K562 (cell line): ENCODE measurements around the gene ASRGL1. TPM values are rescaled to one million over a fixed set of nuclear protein-coding genes. Genes with fewer than 3 reads are reported as not detected.

Experiments
- ATAC-seq: fragments of 200-7000 bp; cut with Tn5 transposase; 3 replicates; pipeline ENCODE4 v1.9.1; 2020; ENCODE audit warnings: moderate library complexity
- Bru-seq: library from RNA; stranded (reverse); fragments of 400-500 nt; gene quantifications from one replicate; lab custom pipeline; 2021; lab: Mats Ljungman, UMichigan
- BruChase-seq, 2 experiments: library from RNA; stranded (reverse); fragments of 400-500 nt; gene quantifications; one replicate each; lab custom pipeline; 2021; lab: Mats Ljungman, UMichigan
- BruUV-seq: library from RNA; stranded (reverse); fragments of 400-500 nt; replicated peaks from 2 replicates; lab custom pipeline; 2021; lab: Mats Ljungman, UMichigan
- CTCF ChIA-PET: fragments of 300-600 bp; formaldehyde crosslinking; extraction: SDS; loops from one replicate; lab custom pipeline; 2021; ENCODE audit warnings: low intra/inter-chr PET ratio; lab: Yijun Ruan, JAX
- POLR2A ChIA-PET: fragments of 300-600, 350-650 bp; sonication (Branson Sonifier 250); formaldehyde crosslinking; extraction: SDS; loops from one replicate; lab custom pipeline; 2021; ENCODE audit warnings: antibody characterized with exemption, inconsistent platforms; lab: Yijun Ruan, JAX
- DNase-seq, 4 experiments: peaks; one replicate each; pipeline versions ENCODE4 v3.0.0 to v3.0.0-alpha.2; 2011 to 2018; ENCODE audit warnings: low spot score in 3 of 4, mixed read lengths in 3 of 4; ENCODE audit errors: extremely low read depth in 1 of 4
- FAIRE-seq: peaks from 2 replicates; lab custom pipeline; 2011; peaks lifted over from hg19 to GRCh38; lab: Jason Lieb, UNC
- H2AFZ ChIP-seq: 2 replicates; pipeline ENCODE4 v1.6.0; 2011; ENCODE audit warnings: low read depth, low read length, control low read depth, inconsistent platforms
- H3K27ac ChIP-seq: fragments of 200-600 bp; 3 replicates; pipeline ENCODE4 v1.8.0; 2011; ENCODE audit warnings: low read depth, mild to moderate bottlenecking, control low read depth, inconsistent platforms, low read length, moderate library complexity, mixed read lengths; ENCODE audit errors: extremely low read depth
- H3K27me3 ChIP-seq, 2 experiments: fragments of 300-600 bp in 1 of 2; 2 replicates in 1 of 2; 3 replicates in 1 of 2; pipeline versions ENCODE4 v1.6.0 to v1.8.0; 2011; ENCODE audit warnings: inconsistent platforms in 2 of 2, low read length in 2 of 2, mild to moderate bottlenecking in 1 of 2, mixed read lengths in 1 of 2, moderate library complexity in 1 of 2; ENCODE audit not compliant: control insufficient read depth in 2 of 2, insufficient read depth in 2 of 2
- H3K36me3 ChIP-seq: fragments of 300-600 bp; 3 replicates; pipeline ENCODE4 v1.8.0; 2011; ENCODE audit warnings: mild to moderate bottlenecking, low read length, inconsistent platforms; ENCODE audit not compliant: control insufficient read depth, insufficient read depth
- H3K4me1 ChIP-seq, 2 experiments: fragments of 200-600 bp in 1 of 2; replicated peaks in 1 of 2; 2 replicates in 1 of 2; 3 replicates in 1 of 2; pipeline versions ENCODE4 v1.5.1 to v1.8.0; 2011; ENCODE audit warnings: inconsistent platforms in 2 of 2, low read length in 2 of 2, mild to moderate bottlenecking in 1 of 2, mixed read lengths in 1 of 2, moderate library complexity in 1 of 2; ENCODE audit not compliant: control insufficient read depth in 2 of 2, insufficient read depth in 2 of 2
- H3K4me2 ChIP-seq: 2 replicates; pipeline ENCODE4 v1.6.1; 2011; ENCODE audit warnings: low read length, control low read depth, inconsistent platforms, mixed read lengths; ENCODE audit not compliant: insufficient read depth
- H3K4me3 ChIP-seq: fragments of 200-600 bp; sonication (generic), shearing (Covaris generic); 2 replicates; pipeline ENCODE4 v1.5.1; 2016; ENCODE audit warnings: control low read depth, inconsistent platforms
- H3K79me2 ChIP-seq: fragments of 200-600 bp; 3 replicates; pipeline ENCODE4 v1.8.0; 2011; ENCODE audit warnings: low read length, inconsistent platforms; ENCODE audit not compliant: control insufficient read depth, insufficient read depth
- H3K9ac ChIP-seq, 2 experiments: 2 replicates each; pipeline versions ENCODE4 v1.6.0 to v1.6.1; 2011; ENCODE audit warnings: low read depth in 2 of 2, low read length in 2 of 2, control low read depth in 1 of 2, inconsistent platforms in 1 of 2, mild to moderate bottlenecking in 1 of 2, mixed read lengths in 1 of 2; ENCODE audit not compliant: insufficient read depth in 1 of 2
- H3K9me1 ChIP-seq: one replicate; pipeline ENCODE4 v1.6.0; 2011; ENCODE audit warnings: inconsistent platforms, mild to moderate bottlenecking, low read length, moderate library complexity; ENCODE audit not compliant: control insufficient read depth, insufficient read depth
- H3K9me3 ChIP-seq: replicated peaks from 2 replicates; pipeline ENCODE4 v1.5.1; 2011; ENCODE audit warnings: low read depth, low read length, inconsistent platforms; ENCODE audit not compliant: control insufficient read depth, insufficient read depth
- H4K20me1 ChIP-seq: replicated peaks from 2 replicates; pipeline ENCODE4 v1.6.1; 2011; ENCODE audit warnings: low read length, inconsistent platforms, mixed read lengths; ENCODE audit not compliant: control insufficient read depth, insufficient read depth
- ATF6 ChIP-seq: sonication (generic); formaldehyde crosslinking; IDR thresholded peaks from 2 replicates; pipeline ENCODE4 v1.4.0; 2020; ENCODE audit warnings: mild to moderate bottlenecking, missing genetic modification reagents
- BHLHE40 ChIP-seq: IDR thresholded peaks from 2 replicates; pipeline ENCODE4 v1.6.1; 2011; ENCODE audit warnings: low read length, improper control_type of control experiment
- BRF1 ChIP-seq: IDR thresholded peaks from 3 replicates; pipeline ENCODE4 v1.6.1; 2011; ENCODE audit warnings: borderline replicate concordance, mild to moderate bottlenecking; ENCODE audit not compliant: insufficient read length; ENCODE audit errors: extremely low read depth
- MAFK ChIP-seq: IDR thresholded peaks from 2 replicates; pipeline ENCODE4 v1.6.1; 2011; ENCODE audit warnings: low read length, improper control_type of control experiment
- POLR2A ChIP-seq: fragments of 450-650 bp; conservative IDR thresholded peaks from 2 replicates; pipeline ENCODE4 v1.6.1; 2016
- RBFOX2 ChIP-seq: fragments of 200-400 bp; formaldehyde crosslinking; IDR thresholded peaks from 2 replicates; pipeline ENCODE4 v1.6.1; 2017; ENCODE audit warnings: low read depth, mild to moderate bottlenecking, low read length, moderate library complexity
- SUPT5H ChIP-seq: fragments of 450-650 bp; IDR thresholded peaks from 2 replicates; pipeline ENCODE4 v1.6.1; 2016
- TCF3 ChIP-seq: sonication (generic); formaldehyde crosslinking; IDR thresholded peaks from 2 replicates; pipeline ENCODE4 v1.4.0; 2020; ENCODE audit warnings: mild to moderate bottlenecking, missing genetic modification reagents
- TRIM24 ChIP-seq, 2 experiments: fragments of 450-650 bp; IDR thresholded peaks; 2 replicates each; pipeline ENCODE4 v1.6.1; 2016
- ZFP30 ChIP-seq: fragments of 250-450 bp; sonication (Bioruptor Pico); IDR thresholded peaks from 2 replicates; pipeline ENCODE4 v1.8.0; 2022; ENCODE audit warnings: moderate library complexity, mild to moderate bottlenecking, inconsistent platforms, borderline replicate concordance
- ZNF699 ChIP-seq: fragments of 250-450 bp; sonication (Bioruptor Pico); IDR thresholded peaks from 2 replicates; pipeline ENCODE4 v1.8.0; 2021; ENCODE audit warnings: mild to moderate bottlenecking, moderate library complexity; ENCODE audit not compliant: insufficient replicate concordance
- WGBS: fragments of 100-300 bp; shearing (Covaris generic); methylation state at CpG from one replicate; pipeline ENCODE4 v1.1.6; 2016; ENCODE audit warnings: low coverage, mixed read lengths; ENCODE audit not compliant: insufficient coverage; ENCODE audit errors: missing lambda C conversion rate; 5-methylcytosine and 5-hydroxymethylcytosine counted together
- in situ Hi-C: fragments of 300-500 bp; cut with MboI; formaldehyde crosslinking; loops from 4 replicates; pipeline ENCODE4 v1.15.0; 2018; ENCODE audit warnings: inconsistent platforms, mixed read lengths
- intact Hi-C: fragments of 100-400 bp; cut with micrococcal nuclease; formaldehyde crosslinking; loops from 2 replicates; pipeline ENCODE4 v1.14.2; 2022
- long read RNA-seq, 3 experiments: library from polyadenylated mRNA in 2 of 3; library from RNA in 1 of 3; unstranded in 2 of 3; stranded (forward) in 1 of 3; transcript quantifications; one replicate each; pipeline ENCODE4 v2.0.0, GENCODE V29; 2019 to 2022
- polyA minus RNA-seq, 3 experiments: library from RNA; depleted of rRNA, polyadenylated mRNA; stranded (reverse); fragments of >200 nt; gene quantifications; 2 replicates each; pipeline ENCODE4 v1.2.3, GENCODE V29; 2011
- polyA plus RNA-seq, 8 experiments: library from polyadenylated mRNA; depleted of rRNA in 4 of 8; stranded (reverse) in 5 of 8; unstranded in 3 of 8; fragments of >200 nt; fragmentation: Nextera tagmentation in 2 of 8; fragmentation: Illumina TruSeq in 1 of 8; extraction: Ambion mirVana in 2 of 8; extraction: Trizol in 1 of 8; gene quantifications; 2 replicates each; pipeline versions ENCODE4 v1.2.1 to v1.2.3, GENCODE V29; 2011 to 2014; ENCODE audit warnings: inconsistent platforms in 1 of 8, missing spikeins in 1 of 8
- total RNA-seq, 7 experiments: library from RNA; depleted of rRNA in 6 of 7; stranded (reverse); fragments of >200 nt in 6 of 7; fragmentation: Illumina TruSeq in 2 of 7; extraction: Trizol in 2 of 7; gene quantifications; 2 replicates each; pipeline versions ENCODE4 v1.2.1 to v1.2.3, GENCODE V29; 2011 to 2021; ENCODE audit warnings: low replicate concordance in 1 of 7

ASRGL1 gene
- 15.0 and 21.6 TPM in 2 replicates for total RNA-seq (2011; cell fraction: chromatin; rRNA removed; ENCODE audit: low replicate concordance)
- 10.9 and 13.8 TPM in 2 replicates for total RNA-seq (2011; cell fraction: nucleolus; rRNA removed)
- total RNA-seq (2011; cell fraction: nucleoplasm; rRNA removed) = 15.8 and 16.5 TPM in 2 replicates
- total RNA-seq (2014; rRNA removed) (18.0 and 23.0 TPM in 2 replicates), total RNA-seq (2014; rRNA removed; fragmentation: Illumina TruSeq; extraction: Trizol) (10.7 and 11.2 TPM in 2 replicates), total RNA-seq (2015; rRNA removed; fragmentation: Illumina TruSeq; extraction: Trizol) (9.2 and 9.8 TPM in 2 replicates), total RNA-seq (2021) (15.9 and 18.3 TPM in 2 replicates), polyA plus RNA-seq (2011; rRNA removed) (10.9 and 17.4 TPM in 2 replicates), polyA plus RNA-seq (2014; fragmentation: Illumina TruSeq; extraction: Trizol) (8.7 and 9.9 TPM in 2 replicates), polyA plus RNA-seq (2014; fragmentation: Nextera tagmentation; extraction: Ambion mirVana) (1 to 10 TPM; 3.1 to 4.3 TPM), polyA plus RNA-seq (2014; rRNA removed) (13.0 and 14.4 TPM in 2 replicates), polyA minus RNA-seq (2011; rRNA and poly(A)+ RNA removed) (6.6 and 9.4 TPM in 2 replicates), Bru-seq, nascent RNA (percentile 51 among the genes with signal in this experiment), BruChase-seq, experiment 1, labeled RNA remaining after a 2-hour chase (percentile 48 among the genes with signal in this experiment), BruChase-seq, experiment 2, labeled RNA remaining after a 6-hour chase (percentile 48 among the genes with signal in this experiment)
- 8.5 and 10.0 TPM in 2 replicates for polyA plus RNA-seq (2011; cell fraction: cytosol; rRNA removed)
- polyA plus RNA-seq (2011; cell fraction: nucleus; rRNA removed) = 20.6 and 22.2 TPM in 2 replicates
- 18.8 and 21.4 TPM in 2 replicates for polyA plus RNA-seq (2012)
- polyA minus RNA-seq (2011; cell fraction: cytosol; rRNA and poly(A)+ RNA removed) = 3.1 and 3.7 TPM in 2 replicates
- 4.7 and 7.2 TPM in 2 replicates for polyA minus RNA-seq (2011; cell fraction: nucleus; rRNA and poly(A)+ RNA removed)
- long read RNA-seq, experiment 1, transcript ASRGL1-201 (7 exons, 2,182 nt) = major isoform, 24 of 74 reads
- long read RNA-seq, experiment 1, transcript ASRGL1-210 (4 exons, 639 nt) = minor isoform, 5 of 74 reads
- long read RNA-seq, experiment 1, transcript ASRGL1-202 (7 exons, 2,270 nt) = minor isoform, 7 of 74 reads
- long read RNA-seq, experiment 1, partial matches to known transcripts = 7 of 74 reads
- long read RNA-seq, experiment 1, other reads (novel, unspliced or antisense) = 29 of 74 reads
- long read RNA-seq, experiment 2, partial matches to known transcripts = 3 of 10 reads
- long read RNA-seq, experiment 2, other reads (novel, unspliced or antisense) = 3 of 10 reads
- long read RNA-seq, experiment 3, transcript ASRGL1-201 (7 exons, 2,182 nt) = major isoform, 8 of 19 reads
- long read RNA-seq, experiment 3, transcript ASRGL1-210 (4 exons, 639 nt) = minor isoform, 5 of 19 reads
- long read RNA-seq, experiment 3, partial matches to known transcripts = 3 of 19 reads
- long read RNA-seq, experiment 3, other reads (novel, unspliced or antisense) = 0 of 19 reads

- H3K79me2 ChIP-seq = 0 out of 3 replicates have a peak, but pooled peaks cover 2% of the 10 kb centered on the region
- peak; percentile 46 for FAIRE-seq
- ChIA-PET CTCF (interaction anchor here (0.7 kb wide), 1 partner anchor 132 kb away, joined by 3 read pairs; no protein-coding TSS in a partner anchor), POLR2A (interaction anchor here (0.5 to 1.3 kb wide), 3 partner anchors 35 to 288 kb away, joined by 3 to 4 read pairs (median 3); no protein-coding TSS in a partner anchor)
- peaks cover 4 to 23% of the 10 kb centered on the region in 2 experiments; a peak in 4 of 5 replicates for H3K4me1 ChIP-seq
- no peaks in the 10 kb centered on the region for H3K9me1 ChIP-seq
- H3K27me3 ChIP-seq = peaks cover 6 to 11% of the 10 kb centered on the region in 2 experiments; a peak in 4 of 5 replicates
- peak within 1 kb of the TSS; percentile 87 for H3K4me2 ChIP-seq
- peak within 1 kb of the TSS; percentile 54 for H3K4me3 ChIP-seq
- BruUV-seq = TSS peak; percentile 56
- in situ Hi-C loops = loop anchor here (5.0 kb wide), 1 partner anchor 35 kb away; no protein-coding TSS in a partner anchor
- DNase-seq = peak; percentile 89 to 94 (median 90)
- H2AFZ ChIP-seq = peak within 1 kb of the TSS; percentile 84
- intact Hi-C loops = no loop called here
- H3K36me3 ChIP-seq = peaks cover 3% of the 10 kb centered on the region; the same call in 1 of the 3 replicates
- H3K9me3 ChIP-seq = no peaks in the 10 kb centered on the region
- H3K9ac ChIP-seq = peak within 1 kb of the TSS; percentile 60 to 97; a peak in 3 of 4 replicates
- H3K27ac ChIP-seq = no peak within 1 kb of the TSS
- H4K20me1 ChIP-seq = no peaks in the 10 kb centered on the region
- WGBS = under 1% methylated on average over 86 of the region's 98 CpGs
- peak; percentile 96 for ATAC-seq
- TF ChIP-seq TRIM24 (IDR thresholded peaks at IDR 0.05) (no peak), ZNF699 (CRISPR knock-in tag) (no peak), TCF3 (no peak), MAFK (no peak), BHLHE40 (0 out of 2 replicates have a peak, but pooled peaks have one; percentile 20), RBFOX2 (peak; percentile 83), ZFP30 (CRISPR knock-in tag) (no peak), POLR2A (peak; percentile 63), SUPT5H (peak; percentile 59), BRF1 (no peak), ATF6 (CRISPR knock-in tag) (no peak; the same call in 1 of the 2 replicates)
Observed at GRCh38 chr11:62337303-62338181, at the start of gene ASRGL1. TSS of gene ASRGL1 (plus strand) at chr11:62337448. CDS start at chr11:62337978, 530 bp downstream.
